ENCODE measurements around the gene AQP5.
A peak's percentile ranks its signal among the peaks of the same experiment; 100 is the strongest.

The AQP5 gene

GRCh38 chr12:49929581-49929980, 32.1 kb upstream of the AQP5 start:
- Histone ChIP-seq H3K4me2 (no peak overlapping the region), H3K27me3 (no peaks in the 10 kb centered on the region), H4K20me1 (no peaks in the 10 kb centered on the region), H3K9me3 (replicated peaks in 1 of 11) (no peaks in the 10 kb centered on the region), H3K4me1 (peaks cover 0 to 30% (median 0%) of the 10 kb centered on the region in 10 experiments; a peak in 7 of 20 replicates), H3K36me3 (no peaks in the 10 kb centered on the region), H3K27ac (no peak overlapping the region), H3K9ac (no peak overlapping the region), H3K4me3 (no peak overlapping the region)
- TF ChIP-seq Cebpa-rat (IDR thresholded peaks at IDR 0.05): no peak

GRCh38 chr12:49930515-49931288, 31.0 kb upstream of the AQP5 start:
- H3K4me3 ChIP-seq: no peak overlapping the region

GRCh38 chr12:49932023-49932422, 29.6 kb upstream of the AQP5 start:
- Histone ChIP-seq H4K20me1 (no peaks in the 10 kb centered on the region), H3K27ac (no peak overlapping the region), H3K9me3 (replicated peaks in 1 of 11) (no peaks in the 10 kb centered on the region), H3K4me2 (no peak overlapping the region), H3K9ac (no peak overlapping the region), H3K27me3 (no peaks in the 10 kb centered on the region), H3K36me3 (no peaks in the 10 kb centered on the region), H3K4me3 (no peak overlapping the region), H3K4me1 (peaks cover 0 to 13% (median 0%) of the 10 kb centered on the region in 10 experiments; a peak in 4 of 20 replicates)
- TF ChIP-seq Cebpa-rat (IDR thresholded peaks at IDR 0.05): no peak

More at GRCh38 chr12:49930515-49931288, 31.0 kb upstream of the AQP5 start:
- Histone ChIP-seq H3K9ac (no peak overlapping the region), H3K27ac (no peak overlapping the region), H4K20me1 (no peaks in the 10 kb centered on the region), H3K9me3 (replicated peaks in 1 of 11) (no peaks in the 10 kb centered on the region), H3K4me1 (peaks cover 0 to 21% (median 0%) of the 10 kb centered on the region in 10 experiments; a peak in 7 of 20 replicates), H3K4me2 (no peak overlapping the region; a peak in 1 of 22 replicates), H3K27me3 (no peaks in the 10 kb centered on the region), H3K36me3 (no peaks in the 10 kb centered on the region)
- TF ChIP-seq Cebpa-rat (IDR thresholded peaks at IDR 0.05): no peak

GRCh38 chr12:49932533-49933130, 29.0 kb upstream of the AQP5 start:
- Histone ChIP-seq H3K36me3 (no peaks in the 10 kb centered on the region), H3K9ac (no peak overlapping the region), H4K20me1 (no peaks in the 10 kb centered on the region), H3K9me3 (replicated peaks in 1 of 11) (no peaks in the 10 kb centered on the region), H3K4me3 (no peak overlapping the region), H3K4me2 (no peak overlapping the region), H3K27ac (no peak overlapping the region), H3K27me3 (no peaks in the 10 kb centered on the region), H3K4me1 (peaks cover 0 to 13% (median 0%) of the 10 kb centered on the region in 10 experiments; a peak in 3 of 20 replicates)
- no peak for TF ChIP-seq Cebpa-rat (IDR thresholded peaks at IDR 0.05)

DNA sequence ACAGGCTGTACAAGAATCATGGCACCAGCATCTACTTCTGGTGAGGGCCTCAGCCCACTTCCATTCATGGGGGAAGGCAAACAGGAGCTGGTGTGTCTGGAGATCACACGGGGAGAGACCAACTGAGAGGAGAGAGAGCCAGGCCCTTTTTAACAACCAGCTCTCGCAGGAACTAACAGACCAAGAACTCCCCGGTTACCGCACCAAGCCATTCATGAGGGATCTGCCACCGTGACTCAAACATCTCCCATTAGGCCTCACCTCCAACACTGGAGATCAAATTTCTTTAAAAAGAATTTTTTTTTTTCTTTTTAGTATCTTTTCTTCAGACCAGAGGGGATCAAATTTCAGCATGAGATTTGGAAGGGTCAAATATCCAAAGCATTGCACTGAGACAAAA, 27.9 kb upstream of the AQP5 start:
- TF ChIP-seq Cebpa-rat (IDR thresholded peaks at IDR 0.05): no peak
- no peaks in the 10 kb centered on the region for H3K9me3 ChIP-seq (replicated peaks in 1 of 11)

DNA sequence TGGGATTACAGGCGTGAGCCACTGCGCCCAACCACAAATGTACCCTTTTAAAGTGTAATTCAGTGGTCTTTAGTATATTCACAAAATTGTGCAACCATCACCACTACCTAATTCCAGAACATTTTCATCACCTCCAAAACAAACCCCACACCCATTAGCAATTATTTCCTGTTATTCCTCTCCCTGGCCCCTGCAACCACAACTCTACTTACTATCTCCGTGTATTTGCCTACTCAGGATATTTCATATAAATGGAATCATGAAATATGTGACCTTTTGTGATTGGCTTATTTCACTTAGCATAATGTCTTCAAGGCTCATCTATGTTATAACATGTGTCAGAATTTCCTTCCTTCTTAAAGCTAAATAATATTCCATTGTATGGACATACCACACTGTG, 27.2 kb upstream of the AQP5 start:
- Histone ChIP-seq H3K27me3 (no peaks in the 10 kb centered on the region), H3K4me3 (no peak overlapping the region), H3K36me3 (no peaks in the 10 kb centered on the region), H3K9me3 (replicated peaks in 1 of 11) (no peaks in the 10 kb centered on the region), H3K9ac (no peak overlapping the region), H3K27ac (no peak overlapping the region), H3K4me2 (peak overlapping the region in 1 of 11 experiments; percentile 18; a peak in 1 of 22 replicates), H4K20me1 (no peaks in the 10 kb centered on the region), H3K4me1 (peaks cover 0 to 13% (median 0%) of the 10 kb centered on the region in 10 experiments; a peak in 3 of 20 replicates)
- TF ChIP-seq Cebpa-rat (IDR thresholded peaks at IDR 0.05): no peak

More for the DNA sequence above, 27.9 kb upstream of the AQP5 start:
- H3K27ac ChIP-seq: no peak overlapping the region
- H3K9ac ChIP-seq: no peak overlapping the region
- H3K27me3 ChIP-seq: no peaks in the 10 kb centered on the region
- H3K4me1 ChIP-seq: peaks cover 0 to 13% (median 0%) of the 10 kb centered on the region in 10 experiments; a peak in 3 of 20 replicates
- no peak overlapping the region for H3K4me2 ChIP-seq
- no peaks in the 10 kb centered on the region for H3K36me3 ChIP-seq
- no peaks in the 10 kb centered on the region for H4K20me1 ChIP-seq
- H3K4me3 ChIP-seq: no peak overlapping the region

GRCh38 chr12:49936925-49937324, 24.7 kb upstream of the AQP5 start:
- Histone ChIP-seq H3K36me3 (no peaks in the 10 kb centered on the region), H3K27me3 (no peaks in the 10 kb centered on the region), H3K9me3 (replicated peaks in 1 of 11) (no peaks in the 10 kb centered on the region), H3K27ac (no peak overlapping the region), H3K4me2 (no peak overlapping the region), H3K4me3 (no peak overlapping the region), H3K9ac (no peak overlapping the region), H4K20me1 (no peaks in the 10 kb centered on the region; a peak in 1 of 22 replicates), H3K4me1 (peaks cover 3 to 10% (median 4%) of the 10 kb centered on the region in 10 experiments)
- peak in 2 of 11 experiments; percentile 11 to 14; a peak in 1 of 22 replicates for TF ChIP-seq Cebpa-rat (IDR thresholded peaks at IDR 0.05)

- no peak for TF ChIP-seq Cebpa-rat (IDR thresholded peaks at IDR 0.05)
- H3K9me3 ChIP-seq (replicated peaks in 1 of 11): no peaks in the 10 kb centered on the region
- H3K27me3 ChIP-seq: no peaks in the 10 kb centered on the region
- H3K4me1 ChIP-seq: peaks cover 11 to 18% (median 12%) of the 10 kb centered on the region in 10 experiments
- H4K20me1 ChIP-seq: no peaks in the 10 kb centered on the region; a peak in 1 of 22 replicates
- H3K4me3 ChIP-seq: no peak overlapping the region
- H3K4me2 ChIP-seq: no peak overlapping the region
- no peak overlapping the region for H3K9ac ChIP-seq
- H3K27ac ChIP-seq: no peak overlapping the region
- no peaks in the 10 kb centered on the region for H3K36me3 ChIP-seq
Measured at GRCh38 chr12:49937639-49938300, 23.9 kb upstream of the AQP5 start.

DNA sequence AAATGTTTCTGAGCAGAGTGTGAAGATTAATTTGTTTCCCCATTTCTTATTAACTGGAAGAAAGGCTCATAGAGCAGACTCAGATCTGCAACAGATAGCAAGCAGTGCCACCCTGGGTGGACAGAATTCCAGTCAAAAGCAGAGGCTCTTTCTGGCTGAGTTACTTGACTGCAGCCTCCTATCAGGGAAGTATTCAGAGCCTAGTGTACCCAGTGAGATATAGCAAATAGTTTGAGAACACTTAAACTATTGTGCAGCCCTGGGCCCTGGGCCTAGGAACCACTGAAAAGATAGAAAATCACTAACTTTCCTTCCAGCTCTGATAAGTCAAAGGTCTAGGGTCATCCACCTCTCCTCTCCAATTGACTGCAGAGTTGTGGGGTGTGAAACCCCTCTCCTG, 22.4 kb upstream of the AQP5 start:
- Histone ChIP-seq H3K27ac (no peak overlapping the region), H3K27me3 (no peaks in the 10 kb centered on the region; a peak in 1 of 22 replicates), H3K4me3 (no peak overlapping the region), H3K4me1 (peaks cover 18 to 34% (median 27%) of the 10 kb centered on the region in 10 experiments), H3K9ac (no peak overlapping the region), H3K9me3 (replicated peaks in 1 of 11) (no peaks in the 10 kb centered on the region), H3K36me3 (no peaks in the 10 kb centered on the region), H3K4me2 (no peak overlapping the region), H4K20me1 (no peaks in the 10 kb centered on the region; a peak in 1 of 22 replicates)
- TF ChIP-seq Cebpa-rat (IDR thresholded peaks at IDR 0.05): no peak
